Common myeloid progenitor, CD34-positive (primary cell): ENCODE measurements around the gene TMEM108.
A peak's percentile ranks its signal among the peaks of the same experiment; 100 is the strongest.

Experiments used
- CTCF ChIA-PET: fragments of 350-600 bp; sonication (Branson Sonifier 250); formaldehyde crosslinking; loops from one replicate; lab custom pipeline; 2021; ENCODE audit warnings: antibody characterized with exemption; lab: Charles Lee
- POLR2A ChIA-PET: fragments of 350-600 bp; sonication (Branson Sonifier 250); formaldehyde crosslinking; loops from one replicate; lab custom pipeline; 2021; ENCODE audit warnings: antibody characterized with exemption; lab: Charles Lee
- DNase-seq, 3 donors: peaks; one replicate each; pipeline versions ENCODE4 v3.0.0 to v3.0.0-alpha.2; 2013
- H3K27ac ChIP-seq, 2 experiments: 1 replicate in 1 of 2; 2 replicates in 1 of 2; pipeline ENCODE4 v1.7.0; 2013; ENCODE audit warnings: inconsistent platforms in 2 of 2, low read length in 2 of 2, mild to moderate bottlenecking in 2 of 2, low read depth in 1 of 2, moderate library complexity in 1 of 2; ENCODE audit not compliant: severe bottlenecking in 2 of 2, insufficient read depth in 1 of 2, poor library complexity in 1 of 2
- H3K27me3 ChIP-seq, 5 experiments: replicated peaks in 2 of 5; 1 replicate in 3 of 5; 2 replicates in 2 of 5; pipeline versions ENCODE4 v1.6.1 to v1.7.0; 2013; ENCODE audit warnings: low read length in 4 of 5, mild to moderate bottlenecking in 2 of 5, moderate library complexity in 2 of 5, inconsistent platforms in 1 of 5; ENCODE audit not compliant: insufficient read depth in 5 of 5, control insufficient read depth in 4 of 5
- H3K36me3 ChIP-seq, 4 experiments: 1 replicate in 2 of 4; 2 replicates in 2 of 4; pipeline versions ENCODE4 v1.6.1 to v1.7.0; 2013; ENCODE audit warnings: low read length in 3 of 4, control low read depth in 1 of 4, mild to moderate bottlenecking in 1 of 4; ENCODE audit not compliant: control insufficient read depth in 4 of 4, insufficient read depth in 4 of 4
- H3K4me1 ChIP-seq, 4 experiments: 1 replicate in 3 of 4; 2 replicates in 1 of 4; pipeline versions ENCODE4 v1.6.1 to v1.7.1; 2013; ENCODE audit warnings: low read length in 3 of 4, mild to moderate bottlenecking in 3 of 4, control low read depth in 1 of 4, inconsistent platforms in 1 of 4, moderate library complexity in 1 of 4; ENCODE audit not compliant: control insufficient read depth in 4 of 4, insufficient read depth in 4 of 4; ENCODE audit errors: control extremely low read depth in 1 of 4
- H3K4me3 ChIP-seq, 7 experiments: 1 replicate in 4 of 7; 2 replicates in 3 of 7; pipeline versions ENCODE4 v1.5.1 to v1.7.0; 2013; ENCODE audit warnings: mild to moderate bottlenecking in 7 of 7, low read length in 6 of 7, moderate library complexity in 6 of 7, inconsistent platforms in 2 of 7, low read depth in 2 of 7, control low read depth in 1 of 7; ENCODE audit not compliant: insufficient read depth in 4 of 7, control insufficient read depth in 1 of 7; ENCODE audit errors: extremely low read depth in 1 of 7
- H3K9me3 ChIP-seq, 5 experiments: 1 replicate in 4 of 5; 2 replicates in 1 of 5; pipeline versions ENCODE4 v1.6.1 to v1.7.1; 2013; ENCODE audit warnings: low read length in 4 of 5, mild to moderate bottlenecking in 2 of 5, inconsistent platforms in 1 of 5, low read depth in 1 of 5, moderate library complexity in 1 of 5; ENCODE audit not compliant: control insufficient read depth in 4 of 5, insufficient read depth in 2 of 5; ENCODE audit errors: control extremely low read depth in 1 of 5
- WGBS: methylation state at CpG from one replicate; pipeline ENCODE4 v1.1.5; 2013; ENCODE audit not compliant: insufficient coverage; 5-methylcytosine and 5-hydroxymethylcytosine counted together

TMEM108 gene

DNA sequence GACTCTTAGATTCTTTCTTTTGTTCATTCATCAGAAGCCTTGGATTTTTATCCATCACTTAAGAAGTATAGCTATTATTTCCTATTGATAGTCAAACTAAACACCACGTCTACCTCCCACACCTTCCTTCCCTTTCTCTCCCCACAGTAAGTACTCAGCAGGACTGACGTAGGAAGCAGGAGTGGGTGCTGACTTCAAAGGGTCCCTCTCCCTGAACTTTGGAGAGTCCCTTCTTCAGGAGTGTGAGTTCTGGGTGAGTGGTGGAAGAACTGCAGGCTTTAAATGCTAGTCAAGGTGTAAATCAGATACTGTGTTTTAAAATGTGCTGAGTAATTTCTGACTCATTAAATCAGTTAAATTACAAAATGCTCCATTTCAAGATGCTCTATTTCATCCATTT is 235.2 kb downstream of the TMEM108 start:
- DNase-seq: no peak
- no peaks in the 10 kb centered on the region for H3K4me1 ChIP-seq
- no peaks in the 10 kb centered on the region for H3K36me3 ChIP-seq
- WGBS: no CpG with 5 or more reads among the region's 2 CpGs
- no peaks in the 10 kb centered on the region for H3K9me3 ChIP-seq
- no peak overlapping the region for H3K27ac ChIP-seq
- H3K4me3 ChIP-seq: no peak overlapping the region
- CTCF ChIA-PET: no interaction called here
- no peaks in the 10 kb centered on the region for H3K27me3 ChIP-seq
- POLR2A ChIA-PET: no interaction called here

DNA sequence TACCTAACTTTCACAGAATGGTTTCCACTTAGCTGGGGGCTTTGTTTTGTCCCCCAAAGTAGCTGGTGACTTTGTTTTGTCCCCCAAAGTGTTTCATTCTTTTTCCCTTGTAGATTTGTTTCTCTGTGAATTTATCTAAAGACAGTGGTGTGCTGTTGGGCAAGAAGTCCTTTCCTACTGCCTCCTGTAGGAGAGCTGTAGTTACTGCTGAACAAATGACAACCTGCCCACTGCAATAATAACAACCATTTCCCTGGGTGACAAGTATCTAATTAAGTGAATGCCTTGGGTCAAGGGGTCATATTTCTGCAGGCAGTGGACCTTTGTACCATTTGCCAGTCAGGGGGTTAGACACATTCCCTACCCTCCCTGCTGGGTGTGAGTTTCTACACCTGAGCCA is 236.3 kb downstream of the TMEM108 start:
- H3K27ac ChIP-seq: no peak overlapping the region
- no peak overlapping the region for H3K4me3 ChIP-seq
- H3K27me3 ChIP-seq: no peaks in the 10 kb centered on the region
- H3K36me3 ChIP-seq: no peaks in the 10 kb centered on the region
- CTCF ChIA-PET: no interaction called here
- no peak for DNase-seq
- POLR2A ChIA-PET: no interaction called here
- H3K9me3 ChIP-seq: no peaks in the 10 kb centered on the region
- no peaks in the 10 kb centered on the region for H3K4me1 ChIP-seq

DNA sequence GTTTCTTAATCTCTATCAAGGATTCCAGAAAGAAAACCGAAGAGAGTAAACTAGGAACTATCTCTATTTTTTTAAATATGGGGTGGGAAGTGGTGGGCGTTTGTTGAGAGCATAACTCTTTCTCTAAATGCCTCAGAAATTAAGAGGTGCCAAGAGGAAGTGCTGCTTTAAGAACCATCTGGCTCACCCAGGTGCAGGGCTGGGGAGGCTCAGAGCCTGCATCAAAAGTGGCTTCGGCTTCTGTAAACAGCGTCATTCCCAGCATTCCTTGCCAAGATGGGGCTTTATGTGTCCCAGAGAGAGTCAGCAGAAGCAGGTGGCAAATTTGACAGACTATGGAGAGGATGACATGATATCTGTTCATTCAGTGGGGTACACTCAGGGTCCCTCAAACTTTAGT is 238.4 kb downstream of the TMEM108 start:
- Histone ChIP-seq H3K4me1 (no peaks in the 10 kb centered on the region), H3K4me3 (no peak overlapping the region), H3K27ac (no peak overlapping the region), H3K27me3 (no peaks in the 10 kb centered on the region), H3K36me3 (no peaks in the 10 kb centered on the region), H3K9me3 (no peaks in the 10 kb centered on the region)
- CTCF ChIA-PET: no interaction called here
- peak in 1 of 3 donors; percentile 14 for DNase-seq
- POLR2A ChIA-PET: no interaction called here
- 73% methylated on average over 3 of the region's 4 CpGs for WGBS

DNA sequence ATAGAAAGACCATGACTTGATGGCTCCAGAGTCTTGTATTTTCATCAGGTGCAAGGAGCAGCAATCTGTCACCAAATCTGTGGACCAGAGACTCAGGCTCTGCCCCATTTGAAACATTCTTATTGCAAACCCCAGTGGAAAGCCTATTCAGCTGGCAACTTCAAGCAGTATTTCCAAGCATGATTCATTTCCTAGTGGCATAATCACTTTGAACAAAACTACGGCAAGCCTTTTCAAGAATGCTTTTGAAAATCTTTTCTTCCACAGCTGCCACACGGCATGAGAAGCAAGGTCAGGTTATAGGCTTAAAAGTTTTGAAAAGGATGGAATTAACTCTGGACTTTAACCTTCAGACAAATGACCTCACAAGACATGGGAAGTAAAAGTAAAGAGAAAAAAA is 239.6 kb downstream of the TMEM108 start:
- no peak overlapping the region for H3K27ac ChIP-seq
- H3K36me3 ChIP-seq: no peaks in the 10 kb centered on the region
- H3K27me3 ChIP-seq: no peaks in the 10 kb centered on the region
- no peak for DNase-seq
- POLR2A ChIA-PET: no interaction called here
- no peaks in the 10 kb centered on the region for H3K4me1 ChIP-seq
- H3K4me3 ChIP-seq: no peak overlapping the region
- WGBS: no CpG with 5 or more reads among the region's 2 CpGs
- CTCF ChIA-PET: no interaction called here
- H3K9me3 ChIP-seq: no peaks in the 10 kb centered on the region

DNA sequence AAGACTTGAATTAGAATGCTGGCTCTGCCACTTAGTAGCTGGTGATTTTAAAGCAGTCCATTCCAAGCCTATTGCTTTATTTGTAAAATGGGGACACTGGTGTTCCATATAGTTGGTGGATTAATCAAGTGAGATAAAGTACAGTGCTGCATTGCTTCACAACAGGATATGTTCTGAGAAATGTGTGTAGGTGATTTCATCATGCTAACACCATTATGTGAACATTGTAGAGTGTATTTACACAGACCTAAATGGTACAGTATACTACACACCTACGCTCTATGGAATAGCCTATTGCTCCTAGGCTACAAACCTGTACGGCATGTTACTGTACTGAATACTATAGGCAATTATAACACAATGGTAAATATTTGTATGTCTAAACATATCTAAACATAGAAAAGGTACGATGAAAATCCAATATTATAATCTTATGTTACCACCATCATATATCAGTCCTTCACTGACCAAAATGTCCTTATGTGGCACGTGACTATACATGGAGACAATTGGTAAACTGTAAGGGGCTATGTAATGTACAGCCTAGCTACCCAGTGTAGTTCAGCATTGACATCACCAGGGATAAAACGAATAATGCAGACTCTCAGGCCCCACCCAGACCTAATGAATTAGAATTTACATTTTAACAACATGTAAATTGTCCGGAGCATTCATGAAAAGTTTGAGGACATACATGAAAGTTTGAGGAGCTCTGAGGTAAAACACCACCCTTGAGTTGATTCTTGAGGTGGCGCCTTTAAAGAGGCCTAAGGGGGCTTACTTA is 240.3 kb downstream of the TMEM108 start:
- Histone ChIP-seq H3K4me3 (no peak overlapping the region), H3K4me1 (no peaks in the 10 kb centered on the region), H3K27ac (no peak overlapping the region), H3K27me3 (no peaks in the 10 kb centered on the region), H3K36me3 (no peaks in the 10 kb centered on the region), H3K9me3 (no peaks in the 10 kb centered on the region)
- ChIA-PET CTCF (no interaction called here), POLR2A (no interaction called here)
- WGBS: no CpG with 5 or more reads among the region's 7 CpGs
- DNase-seq: no peak

DNA sequence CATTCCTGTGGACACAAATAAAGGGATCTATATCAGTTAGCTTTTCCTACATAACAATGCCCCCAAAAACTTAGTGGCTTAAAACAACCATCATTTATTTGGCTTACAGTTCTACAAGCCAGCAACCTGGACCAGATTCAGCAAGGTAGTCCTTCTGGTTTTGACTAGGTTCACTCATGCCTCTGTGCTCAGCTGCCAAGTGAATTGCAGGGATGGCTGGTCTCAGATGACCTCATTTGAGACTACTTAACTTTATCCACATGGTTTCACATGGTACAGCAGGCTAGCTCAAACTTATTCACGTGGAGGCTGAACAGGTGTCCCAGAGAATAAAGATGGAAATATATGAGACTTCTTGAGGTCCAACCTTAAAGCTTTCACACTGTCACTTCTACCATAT is 242.4 kb downstream of the TMEM108 start:
- H3K4me1 ChIP-seq: no peaks in the 10 kb centered on the region
- H3K9me3 ChIP-seq: no peaks in the 10 kb centered on the region
- no CpG with 5 or more reads among the region's 1 CpG for WGBS
- no peak for DNase-seq
- no peaks in the 10 kb centered on the region for H3K27me3 ChIP-seq
- ChIA-PET POLR2A (no interaction called here), CTCF (no interaction called here)
- H3K4me3 ChIP-seq: no peak overlapping the region
- H3K36me3 ChIP-seq: no peaks in the 10 kb centered on the region
- no peak overlapping the region for H3K27ac ChIP-seq

DNA sequence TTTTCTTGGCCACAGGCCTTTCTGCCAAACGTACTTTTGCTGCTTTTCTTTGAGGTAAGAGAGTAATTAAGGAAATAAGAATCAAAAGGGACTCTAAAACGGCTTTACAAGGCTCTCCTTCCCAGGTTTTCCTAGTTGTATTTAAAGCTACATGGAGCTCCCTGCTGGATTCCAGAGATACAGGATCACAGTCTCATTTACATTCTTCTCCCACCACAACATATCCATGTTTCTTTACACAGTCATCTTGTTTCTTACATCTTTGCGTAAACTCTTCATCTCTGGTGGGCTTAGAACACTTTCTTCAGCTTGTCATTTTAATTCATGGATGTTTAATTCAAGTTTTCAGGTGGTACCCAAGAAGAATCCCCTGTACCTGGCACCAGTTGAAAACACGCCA is 244.0 kb downstream of the TMEM108 start:
- WGBS: 100% methylated on average over 3 of the region's 4 CpGs
- no peaks in the 10 kb centered on the region for H3K36me3 ChIP-seq
- H3K27ac ChIP-seq: no peak overlapping the region
- H3K4me3 ChIP-seq: no peak overlapping the region
- POLR2A ChIA-PET: no interaction called here
- CTCF ChIA-PET: no interaction called here
- no peak for DNase-seq
- no peaks in the 10 kb centered on the region for H3K27me3 ChIP-seq
- no peaks in the 10 kb centered on the region for H3K4me1 ChIP-seq
- H3K9me3 ChIP-seq: no peaks in the 10 kb centered on the region
